ENCODE measurements around the gene SLC25A27.

Gene SLC25A27

GRCh38 chr6:46652603-46653438 is at the start of gene SLC25A27, which contains the start of gene CYP39A1:
TSS of gene SLC25A27 (plus strand) at chr6:46652975. CDS start at chr6:46653193, 218 bp downstream.
TSS of gene CYP39A1 (minus strand) at chr6:46652818. CDS start at chr6:46652582, 236 bp downstream.
- H3K27ac ChIP-seq, result peak within 1 kb of the TSS; percentile 60
- TF ChIP-seq ZFX (IDR thresholded peaks at IDR 0.05) (peak; percentile 78), CTCF (conservative IDR thresholded peaks at IDR 0.05) (no peak)

- TF ChIP-seq CTCF (conservative IDR thresholded peaks at IDR 0.05) (no peak), ZFX (IDR thresholded peaks at IDR 0.05) (no peak)
- no peak overlapping the region for H3K27ac ChIP-seq
Measured at GRCh38 chr6:46605091-46605797, 47.5 kb upstream of the SLC25A27 start.

GRCh38 chr6:46606338-46606737 is 46.4 kb upstream of the SLC25A27 start:
- no peak for TF ChIP-seq CTCF (conservative IDR thresholded peaks at IDR 0.05)
- TF ChIP-seq ZFX (IDR thresholded peaks at IDR 0.05), result no peak
- no peak overlapping the region for H3K27ac ChIP-seq

- TF ChIP-seq ZFX (IDR thresholded peaks at IDR 0.05) (no peak), CTCF (conservative IDR thresholded peaks at IDR 0.05) (no peak)
- H3K27ac ChIP-seq, result no peak overlapping the region
Measured at GRCh38 chr6:46610862-46611553, 41.8 kb upstream of the SLC25A27 start.

GRCh38 chr6:46612645-46613044 is 40.1 kb upstream of the SLC25A27 start:
- TF ChIP-seq CTCF (conservative IDR thresholded peaks at IDR 0.05) (no peak), ZFX (IDR thresholded peaks at IDR 0.05) (no peak)
- H3K27ac ChIP-seq, result no peak overlapping the region

GRCh38 chr6:46618726-46619125 is 34.0 kb upstream of the SLC25A27 start:
- TF ChIP-seq ZFX (IDR thresholded peaks at IDR 0.05) (no peak), CTCF (conservative IDR thresholded peaks at IDR 0.05) (no peak)

More at GRCh38 chr6:46618726-46619125, 34.0 kb upstream of the SLC25A27 start:
- no peak overlapping the region for H3K27ac ChIP-seq
